Mammary epithelial cell (primary cell): ENCODE data around the gene WLS.

Experiments used
- EZH2 ChIP-seq: IDR thresholded peaks from 2 replicates; pipeline ENCODE4 v1.6.1; 2012; ENCODE audit warnings: low read length, inconsistent platforms, borderline replicate concordance
- TF ChIP-seq, protein P1 (sequence below), 2 donors: IDR thresholded peaks in 1 of 2; conservative IDR thresholded peaks in 1 of 2; 2 replicates each; pipeline ENCODE4 v1.5.1; 2011 to 2012; ENCODE audit warnings: inconsistent platforms in 2 of 2, low read length in 2 of 2, mild to moderate bottlenecking in 2 of 2, control low read depth in 1 of 2, low read depth in 1 of 2; ENCODE audit not compliant: insufficient read depth in 1 of 2; ENCODE audit errors: extremely low read depth in 1 of 2

DNA sequence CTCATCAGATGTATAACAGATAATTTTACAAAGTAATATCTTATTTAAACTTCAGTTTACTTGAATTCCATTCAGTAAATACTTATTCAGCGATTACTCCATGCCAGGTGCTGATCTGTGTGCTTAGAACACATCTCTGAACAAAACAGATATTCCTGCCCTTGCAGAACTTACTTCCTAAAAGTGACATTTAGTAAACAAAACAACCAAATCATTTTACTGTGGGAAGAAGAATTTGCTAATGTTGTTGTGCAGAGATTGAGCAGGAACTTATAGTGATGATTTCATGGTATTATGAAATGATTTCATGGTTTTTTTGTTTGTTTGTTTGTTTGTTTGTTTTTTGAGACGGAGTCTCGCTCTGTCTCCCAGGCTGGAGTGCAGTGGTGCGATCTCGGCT lies 39.3 kb upstream of the WLS start:
- TF ChIP-seq, protein P1, sequence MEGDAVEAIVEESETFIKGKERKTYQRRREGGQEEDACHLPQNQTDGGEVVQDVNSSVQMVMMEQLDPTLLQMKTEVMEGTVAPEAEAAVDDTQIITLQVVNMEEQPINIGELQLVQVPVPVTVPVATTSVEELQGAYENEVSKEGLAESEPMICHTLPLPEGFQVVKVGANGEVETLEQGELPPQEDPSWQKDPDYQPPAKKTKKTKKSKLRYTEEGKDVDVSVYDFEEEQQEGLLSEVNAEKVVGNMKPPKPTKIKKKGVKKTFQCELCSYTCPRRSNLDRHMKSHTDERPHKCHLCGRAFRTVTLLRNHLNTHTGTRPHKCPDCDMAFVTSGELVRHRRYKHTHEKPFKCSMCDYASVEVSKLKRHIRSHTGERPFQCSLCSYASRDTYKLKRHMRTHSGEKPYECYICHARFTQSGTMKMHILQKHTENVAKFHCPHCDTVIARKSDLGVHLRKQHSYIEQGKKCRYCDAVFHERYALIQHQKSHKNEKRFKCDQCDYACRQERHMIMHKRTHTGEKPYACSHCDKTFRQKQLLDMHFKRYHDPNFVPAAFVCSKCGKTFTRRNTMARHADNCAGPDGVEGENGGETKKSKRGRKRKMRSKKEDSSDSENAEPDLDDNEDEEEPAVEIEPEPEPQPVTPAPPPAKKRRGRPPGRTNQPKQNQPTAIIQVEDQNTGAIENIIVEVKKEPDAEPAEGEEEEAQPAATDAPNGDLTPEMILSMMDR (conservative IDR thresholded peaks at IDR 0.05 in 1 of 2, IDR thresholded peaks at IDR 0.05 in 1 of 2; ENCODE audit: extremely low read depth in 1 of 2, insufficient read depth in 1 of 2, low read depth in 1 of 2, low read length in 2 of 2): no peak
- no peak for TF ChIP-seq EZH2
